ENCODE data around the gene CD300LF. TPM values are rescaled to one million over a fixed set of nuclear protein-coding genes. Genes with fewer than 3 reads are reported as not detected.

CD300LF gene
- total RNA-seq, 1 donor from 2014 or later: 0.55 TPM

DNA sequence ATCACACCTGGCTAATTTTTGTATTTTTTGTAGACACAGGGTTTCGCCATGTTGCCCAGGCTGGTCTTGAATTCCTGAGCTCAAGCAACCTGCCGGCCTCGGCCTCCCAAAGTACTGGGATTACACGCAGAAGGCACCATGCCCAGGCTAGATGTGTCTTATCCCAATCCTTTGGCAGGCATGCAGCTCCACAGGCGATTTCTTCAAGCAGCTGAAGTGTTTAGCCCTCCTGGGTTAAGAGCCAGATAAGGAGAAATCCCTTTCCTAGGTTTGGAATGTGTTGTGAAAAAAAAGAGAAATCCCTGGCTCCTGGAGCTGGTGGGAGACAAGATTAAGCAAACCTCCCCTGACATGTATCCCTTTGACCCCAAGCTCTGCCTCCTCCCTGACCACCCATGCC lies 33.7 kb upstream of the CD300LF start:
- intact Hi-C loops (cut with micrococcal nuclease): no loop called here
- DNase-seq: peak; percentile 2
- peaks cover 5% of the 10 kb centered on the region for H3K27me3 ChIP-seq (ENCODE audit: low read depth)
- H3K4me1 ChIP-seq: peaks cover 72% of the 10 kb centered on the region
- no peaks in the 10 kb centered on the region for H3K36me3 ChIP-seq
- H3K27ac ChIP-seq (replicated peaks): peak overlapping the region; percentile 87
- TF ChIP-seq, protein P1, sequence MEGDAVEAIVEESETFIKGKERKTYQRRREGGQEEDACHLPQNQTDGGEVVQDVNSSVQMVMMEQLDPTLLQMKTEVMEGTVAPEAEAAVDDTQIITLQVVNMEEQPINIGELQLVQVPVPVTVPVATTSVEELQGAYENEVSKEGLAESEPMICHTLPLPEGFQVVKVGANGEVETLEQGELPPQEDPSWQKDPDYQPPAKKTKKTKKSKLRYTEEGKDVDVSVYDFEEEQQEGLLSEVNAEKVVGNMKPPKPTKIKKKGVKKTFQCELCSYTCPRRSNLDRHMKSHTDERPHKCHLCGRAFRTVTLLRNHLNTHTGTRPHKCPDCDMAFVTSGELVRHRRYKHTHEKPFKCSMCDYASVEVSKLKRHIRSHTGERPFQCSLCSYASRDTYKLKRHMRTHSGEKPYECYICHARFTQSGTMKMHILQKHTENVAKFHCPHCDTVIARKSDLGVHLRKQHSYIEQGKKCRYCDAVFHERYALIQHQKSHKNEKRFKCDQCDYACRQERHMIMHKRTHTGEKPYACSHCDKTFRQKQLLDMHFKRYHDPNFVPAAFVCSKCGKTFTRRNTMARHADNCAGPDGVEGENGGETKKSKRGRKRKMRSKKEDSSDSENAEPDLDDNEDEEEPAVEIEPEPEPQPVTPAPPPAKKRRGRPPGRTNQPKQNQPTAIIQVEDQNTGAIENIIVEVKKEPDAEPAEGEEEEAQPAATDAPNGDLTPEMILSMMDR (IDR thresholded peaks at IDR 0.05; ENCODE audit: borderline replicate concordance): no peak
- H3K9me3 ChIP-seq (replicated peaks): no peaks in the 10 kb centered on the region
- no peak overlapping the region for H3K4me3 ChIP-seq

DNA sequence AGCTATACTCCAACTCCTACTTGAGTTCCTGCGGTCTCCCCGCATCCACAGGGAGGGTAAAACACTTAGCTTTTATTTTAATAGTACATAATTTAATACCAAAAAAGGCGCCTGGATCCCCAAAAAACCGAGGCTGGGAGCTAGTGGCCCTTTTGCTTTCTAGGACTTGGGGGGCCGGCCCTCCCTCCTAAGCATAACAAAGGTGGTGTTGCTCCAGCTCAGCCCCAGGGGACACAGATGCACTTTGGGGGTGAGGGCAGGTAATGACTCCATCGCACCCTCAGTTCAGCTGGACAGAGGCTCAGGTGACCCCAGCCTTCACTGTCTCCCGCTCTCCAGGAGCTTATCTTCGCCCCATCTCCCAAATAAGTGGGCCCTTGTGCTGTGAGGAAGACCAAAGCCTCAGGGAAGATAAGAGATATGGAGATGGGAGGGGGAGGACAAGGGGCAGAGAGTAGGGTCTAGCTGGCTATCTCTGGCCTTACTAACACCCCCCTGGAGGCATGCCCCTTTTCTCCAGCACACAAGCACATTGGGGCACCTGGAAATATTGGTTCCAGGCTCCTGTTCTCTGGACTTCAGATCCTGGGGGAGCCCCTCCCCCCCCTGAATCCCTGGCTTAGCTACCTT lies 32.9 kb upstream of the CD300LF start:
- H3K36me3 ChIP-seq: no peaks in the 10 kb centered on the region
- intact Hi-C loops (cut with micrococcal nuclease): no loop called here
- no peaks in the 10 kb centered on the region for H3K9me3 ChIP-seq (replicated peaks)
- peak overlapping the region; percentile 87 for H3K27ac ChIP-seq (replicated peaks)
- H3K27me3 ChIP-seq (ENCODE audit: low read depth): peaks cover 12% of the 10 kb centered on the region
- H3K4me1 ChIP-seq: peaks cover 65% of the 10 kb centered on the region
- DNase-seq: peak; percentile 3
- peak overlapping the region; percentile 58 for H3K4me3 ChIP-seq
- TF ChIP-seq, protein P1 (IDR thresholded peaks at IDR 0.05; ENCODE audit: borderline replicate concordance): no peak

DNA sequence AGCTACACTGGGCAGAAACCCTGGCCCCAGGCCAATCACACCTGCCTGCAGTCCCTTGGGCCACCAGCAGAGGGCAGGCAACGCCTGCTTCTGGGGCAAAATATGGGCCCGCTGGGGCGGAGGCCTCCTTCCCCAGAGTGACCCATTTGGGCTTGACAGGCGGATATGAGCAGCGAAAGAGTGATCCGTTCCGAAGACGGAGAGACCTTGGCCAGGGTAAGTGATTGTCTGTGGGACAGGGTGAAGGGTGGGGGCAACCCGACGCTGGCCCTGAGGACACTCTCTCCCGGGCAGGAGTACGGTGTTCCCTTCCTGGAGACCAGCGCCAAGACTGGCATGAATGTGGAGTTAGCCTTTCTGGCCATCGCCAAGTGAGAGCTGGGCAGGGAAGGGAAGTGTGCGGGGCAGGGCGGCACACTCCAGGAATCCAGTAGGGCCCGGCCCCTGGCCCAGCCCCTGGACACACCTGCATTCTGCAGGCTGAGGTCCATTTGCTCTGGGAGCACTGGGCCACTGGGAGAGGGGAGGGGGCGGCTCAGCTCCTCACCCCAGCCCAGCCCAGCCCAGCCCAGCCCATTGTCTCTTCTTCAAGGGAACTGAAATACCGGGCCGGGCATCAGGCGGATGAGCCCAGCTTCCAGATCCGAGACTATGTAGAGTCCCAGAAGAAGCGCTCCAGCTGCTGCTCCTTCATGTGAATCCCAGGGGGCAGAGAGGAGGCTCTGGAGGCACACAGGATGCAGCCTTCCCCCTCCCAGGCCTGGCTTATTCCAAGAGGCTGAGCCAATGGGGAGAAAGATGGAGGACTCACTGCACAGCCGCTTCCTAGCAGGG lies 32.2 kb upstream of the CD300LF start:
- Histone ChIP-seq H3K27ac (replicated peaks) (peak overlapping the region; percentile 87), H3K36me3 (no peaks in the 10 kb centered on the region), H3K9me3 (replicated peaks) (no peaks in the 10 kb centered on the region), H3K27me3 (ENCODE audit: low read depth) (peaks cover 19% of the 10 kb centered on the region), H3K4me3 (peak overlapping the region; percentile 58), H3K4me1 (peaks cover 57% of the 10 kb centered on the region)
- intact Hi-C loops (cut with micrococcal nuclease): no loop called here
- TF ChIP-seq, protein P1 (IDR thresholded peaks at IDR 0.05; ENCODE audit: borderline replicate concordance): peak; percentile 100
- peak; percentile 89 for DNase-seq

DNA sequence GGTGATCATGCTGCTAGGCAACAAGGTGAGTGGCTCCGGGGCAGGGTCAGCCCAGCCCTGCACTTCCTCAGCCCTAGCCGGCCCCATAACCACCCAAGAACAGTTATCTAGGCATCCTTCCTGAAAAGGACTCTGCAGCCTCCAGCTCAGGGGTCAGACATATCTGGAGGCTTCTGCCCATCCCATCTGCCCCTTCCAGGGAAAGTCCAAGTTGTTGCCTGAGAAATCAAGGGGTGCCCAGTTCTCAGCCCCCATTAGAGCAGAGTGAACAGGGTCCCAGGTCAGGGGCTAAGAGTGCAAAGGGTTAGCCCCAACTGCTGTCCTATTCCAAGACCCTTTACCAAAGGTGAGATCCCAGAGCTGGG lies 31.6 kb upstream of the CD300LF start:
- Histone ChIP-seq H3K4me3 (no peak overlapping the region), H3K4me1 (peaks cover 51% of the 10 kb centered on the region), H3K36me3 (no peaks in the 10 kb centered on the region), H3K27ac (replicated peaks) (peak overlapping the region; percentile 87), H3K9me3 (replicated peaks) (no peaks in the 10 kb centered on the region), H3K27me3 (ENCODE audit: low read depth) (peaks cover 25% of the 10 kb centered on the region)
- DNase-seq: peak; percentile 11
- intact Hi-C loops (cut with micrococcal nuclease): no loop called here
- TF ChIP-seq, protein P1 (IDR thresholded peaks at IDR 0.05; ENCODE audit: borderline replicate concordance): no peak

DNA sequence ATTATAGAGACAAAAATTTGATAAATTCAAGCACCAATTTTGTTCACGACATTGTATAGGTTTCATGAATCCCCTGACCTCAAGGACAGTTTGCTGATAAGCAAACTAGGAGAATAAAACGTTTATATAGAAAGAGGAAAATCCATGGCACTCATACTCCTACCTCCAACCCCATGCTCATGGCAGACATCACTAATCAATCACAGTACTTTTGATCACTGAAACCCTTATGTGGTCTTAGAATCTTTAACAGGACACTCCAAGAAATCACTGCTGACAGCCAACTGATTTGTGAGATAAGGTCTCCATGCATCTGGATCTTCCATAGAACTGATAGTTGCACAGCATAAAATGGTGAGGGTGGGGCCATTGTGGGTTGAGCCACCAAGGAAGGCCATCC lies 31.0 kb upstream of the CD300LF start:
- Histone ChIP-seq H3K9me3 (replicated peaks) (no peaks in the 10 kb centered on the region), H3K4me3 (no peak overlapping the region), H3K36me3 (no peaks in the 10 kb centered on the region), H3K27me3 (ENCODE audit: low read depth) (peaks cover 31% of the 10 kb centered on the region), H3K27ac (replicated peaks) (no peak overlapping the region), H3K4me1 (peaks cover 49% of the 10 kb centered on the region)
- TF ChIP-seq, protein P1 (IDR thresholded peaks at IDR 0.05; ENCODE audit: borderline replicate concordance): no peak
- no peak for DNase-seq
- intact Hi-C loops (cut with micrococcal nuclease): no loop called here

All from left ventricle myocardium inferior (tissue), 1 donor.